K562 (cell line): ENCODE measurements around the gene CFAP206. TPM values are rescaled to one million over a fixed set of nuclear protein-coding genes. Genes with fewer than 3 reads are reported as not detected.

Experiments used
- ARHGAP35 ChIP-seq: fragments of 450-650 bp; IDR thresholded peaks from 2 replicates; pipeline ENCODE4 v1.6.1; 2018; ENCODE audit not compliant: partially characterized antibody
- E2F3 ChIP-seq: fragments of 250-450 bp; sonication (Bioruptor Pico); IDR thresholded peaks from 2 replicates; pipeline ENCODE4 v1.4.0; 2020; ENCODE audit warnings: mild to moderate bottlenecking
- ELF4 ChIP-seq: fragments of 450-650 bp; formaldehyde crosslinking; IDR thresholded peaks from 2 replicates; pipeline ENCODE4 v1.4.0; 2022; ENCODE audit warnings: missing genetic modification characterization
- GABPB2 ChIP-seq: fragments of 250-450 bp; sonication (Bioruptor Pico); conservative IDR thresholded peaks from 2 replicates; pipeline ENCODE4 v1.5.1; 2021; ENCODE audit warnings: mild to moderate bottlenecking
- KAT2B ChIP-seq: IDR thresholded peaks from one replicate; pipeline ENCODE4 v1.6.1; 2012; ENCODE audit warnings: low read depth, mild to moderate bottlenecking, control low read depth, inconsistent platforms, low read length, moderate library complexity
- KDM1A ChIP-seq, 2 experiments: fragments of 450-650 bp; IDR thresholded peaks; 2 replicates each; pipeline ENCODE4 v1.6.1; 2016; ENCODE audit warnings: mild to moderate bottlenecking in 2 of 2
- OTX1 ChIP-seq: fragments of 450-650 bp; formaldehyde crosslinking; IDR thresholded peaks from 2 replicates; pipeline ENCODE4 v1.4.0; 2022; ENCODE audit warnings: mild to moderate bottlenecking
- RBM25 ChIP-seq: fragments of 200-400 bp; formaldehyde crosslinking; IDR thresholded peaks from 2 replicates; pipeline ENCODE4 v1.6.1; 2018; ENCODE audit warnings: low read length, low read depth, moderate library complexity; ENCODE audit not compliant: severe bottlenecking
- SMC3 ChIP-seq: conservative IDR thresholded peaks from 2 replicates; pipeline ENCODE4 v1.6.1; 2011; ENCODE audit warnings: low read depth, low read length, improper control_type of control experiment; ENCODE audit not compliant: insufficient read depth
- TBP ChIP-seq: optimal IDR thresholded peaks from 2 replicates; pipeline ENCODE3; 2011; ENCODE audit warnings: low read depth, low read length, improper control_type of control experiment
- ZBTB17 ChIP-seq: fragments of 450-650 bp; formaldehyde crosslinking; IDR thresholded peaks from 2 replicates; pipeline ENCODE4 v1.4.0; 2020; ENCODE audit warnings: mild to moderate bottlenecking
- ZNF232 ChIP-seq: sonication (generic); formaldehyde crosslinking; IDR thresholded peaks from 2 replicates; pipeline ENCODE4 v1.8.0; 2022; ENCODE audit warnings: mild to moderate bottlenecking, missing genetic modification reagents
- ZNF324 ChIP-seq: fragments of 250-450 bp; sonication (Bioruptor Pico); IDR thresholded peaks from 2 replicates; pipeline ENCODE4 v1.4.0; 2020; ENCODE audit warnings: mild to moderate bottlenecking
- polyA plus RNA-seq, 8 experiments: library from polyadenylated mRNA; depleted of rRNA in 4 of 8; stranded (reverse) in 5 of 8; unstranded in 3 of 8; fragments of >200 nt; fragmentation: Nextera tagmentation in 2 of 8; fragmentation: Illumina TruSeq in 1 of 8; extraction: Ambion mirVana in 2 of 8; extraction: Trizol in 1 of 8; gene quantifications; 2 replicates each; pipeline versions ENCODE4 v1.2.1 to v1.2.3, GENCODE V29; 2011 to 2014; ENCODE audit warnings: inconsistent platforms in 1 of 8, missing spikeins in 1 of 8
- total RNA-seq, 7 experiments: library from RNA; depleted of rRNA in 6 of 7; stranded (reverse); fragments of >200 nt in 6 of 7; fragmentation: Illumina TruSeq in 2 of 7; extraction: Trizol in 2 of 7; gene quantifications; 2 replicates each; pipeline versions ENCODE4 v1.2.1 to v1.2.3, GENCODE V29; 2011 to 2021; ENCODE audit warnings: low replicate concordance in 1 of 7
- TF ChIP-seq, protein P1 (sequence below): sonication (generic); formaldehyde crosslinking; IDR thresholded peaks from 2 replicates; pipeline ENCODE4 v1.8.0; 2022; ENCODE audit warnings: mild to moderate bottlenecking, missing genetic modification reagents
- TF ChIP-seq, protein P2 (sequence below): fragments of 200-600 bp; sonication (generic); IDR thresholded peaks from one replicate; pipeline ENCODE4 v1.6.1; 2012; ENCODE audit warnings: mild to moderate bottlenecking, low read depth, low read length, inconsistent platforms
- TF ChIP-seq, protein P3 (sequence below): fragments of 250-450 bp; sonication (Bioruptor Pico); IDR thresholded peaks from 2 replicates; pipeline ENCODE4 v1.8.0; 2021; ENCODE audit warnings: moderate library complexity, mild to moderate bottlenecking, inconsistent platforms

CFAP206 gene
- total and polyA plus RNA-seq, 9 of the 15 experiments (the other 6 are each of a cell fraction or from before 2014, with no cell fraction given): 0.06 to 0.33 (median 0.18) TPM; not detected in 2

GRCh38 chr6:87436435-87436834, 28.7 kb downstream of the CFAP206 start (continued):
- TF ChIP-seq TBP: no peak
- TF ChIP-seq SMC3: no peak
- TF ChIP-seq RBM25: no peak
- no peak for TF ChIP-seq ELF4 (CRISPR knock-in tag)
- TF ChIP-seq, protein P1, sequence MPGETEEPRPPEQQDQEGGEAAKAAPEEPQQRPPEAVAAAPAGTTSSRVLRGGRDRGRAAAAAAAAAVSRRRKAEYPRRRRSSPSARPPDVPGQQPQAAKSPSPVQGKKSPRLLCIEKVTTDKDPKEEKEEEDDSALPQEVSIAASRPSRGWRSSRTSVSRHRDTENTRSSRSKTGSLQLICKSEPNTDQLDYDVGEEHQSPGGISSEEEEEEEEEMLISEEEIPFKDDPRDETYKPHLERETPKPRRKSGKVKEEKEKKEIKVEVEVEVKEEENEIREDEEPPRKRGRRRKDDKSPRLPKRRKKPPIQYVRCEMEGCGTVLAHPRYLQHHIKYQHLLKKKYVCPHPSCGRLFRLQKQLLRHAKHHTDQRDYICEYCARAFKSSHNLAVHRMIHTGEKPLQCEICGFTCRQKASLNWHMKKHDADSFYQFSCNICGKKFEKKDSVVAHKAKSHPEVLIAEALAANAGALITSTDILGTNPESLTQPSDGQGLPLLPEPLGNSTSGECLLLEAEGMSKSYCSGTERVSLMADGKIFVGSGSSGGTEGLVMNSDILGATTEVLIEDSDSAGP (CRISPR knock-in tag): no peak
- 0 out of 2 replicates have a peak, but pooled peaks have one; percentile 59 for TF ChIP-seq ZNF232 (CRISPR knock-in tag)
- no peak for TF ChIP-seq ARHGAP35
- TF ChIP-seq OTX1 (CRISPR knock-in tag): no peak
- no peak for TF ChIP-seq KDM1A (IDR thresholded peaks at IDR 0.05)
- TF ChIP-seq KAT2B: no peak
- no peak for TF ChIP-seq E2F3 (CRISPR knock-in tag)
- no peak for TF ChIP-seq ZBTB17 (CRISPR knock-in tag)
- no peak for TF ChIP-seq GABPB2
- TF ChIP-seq, protein P2, sequence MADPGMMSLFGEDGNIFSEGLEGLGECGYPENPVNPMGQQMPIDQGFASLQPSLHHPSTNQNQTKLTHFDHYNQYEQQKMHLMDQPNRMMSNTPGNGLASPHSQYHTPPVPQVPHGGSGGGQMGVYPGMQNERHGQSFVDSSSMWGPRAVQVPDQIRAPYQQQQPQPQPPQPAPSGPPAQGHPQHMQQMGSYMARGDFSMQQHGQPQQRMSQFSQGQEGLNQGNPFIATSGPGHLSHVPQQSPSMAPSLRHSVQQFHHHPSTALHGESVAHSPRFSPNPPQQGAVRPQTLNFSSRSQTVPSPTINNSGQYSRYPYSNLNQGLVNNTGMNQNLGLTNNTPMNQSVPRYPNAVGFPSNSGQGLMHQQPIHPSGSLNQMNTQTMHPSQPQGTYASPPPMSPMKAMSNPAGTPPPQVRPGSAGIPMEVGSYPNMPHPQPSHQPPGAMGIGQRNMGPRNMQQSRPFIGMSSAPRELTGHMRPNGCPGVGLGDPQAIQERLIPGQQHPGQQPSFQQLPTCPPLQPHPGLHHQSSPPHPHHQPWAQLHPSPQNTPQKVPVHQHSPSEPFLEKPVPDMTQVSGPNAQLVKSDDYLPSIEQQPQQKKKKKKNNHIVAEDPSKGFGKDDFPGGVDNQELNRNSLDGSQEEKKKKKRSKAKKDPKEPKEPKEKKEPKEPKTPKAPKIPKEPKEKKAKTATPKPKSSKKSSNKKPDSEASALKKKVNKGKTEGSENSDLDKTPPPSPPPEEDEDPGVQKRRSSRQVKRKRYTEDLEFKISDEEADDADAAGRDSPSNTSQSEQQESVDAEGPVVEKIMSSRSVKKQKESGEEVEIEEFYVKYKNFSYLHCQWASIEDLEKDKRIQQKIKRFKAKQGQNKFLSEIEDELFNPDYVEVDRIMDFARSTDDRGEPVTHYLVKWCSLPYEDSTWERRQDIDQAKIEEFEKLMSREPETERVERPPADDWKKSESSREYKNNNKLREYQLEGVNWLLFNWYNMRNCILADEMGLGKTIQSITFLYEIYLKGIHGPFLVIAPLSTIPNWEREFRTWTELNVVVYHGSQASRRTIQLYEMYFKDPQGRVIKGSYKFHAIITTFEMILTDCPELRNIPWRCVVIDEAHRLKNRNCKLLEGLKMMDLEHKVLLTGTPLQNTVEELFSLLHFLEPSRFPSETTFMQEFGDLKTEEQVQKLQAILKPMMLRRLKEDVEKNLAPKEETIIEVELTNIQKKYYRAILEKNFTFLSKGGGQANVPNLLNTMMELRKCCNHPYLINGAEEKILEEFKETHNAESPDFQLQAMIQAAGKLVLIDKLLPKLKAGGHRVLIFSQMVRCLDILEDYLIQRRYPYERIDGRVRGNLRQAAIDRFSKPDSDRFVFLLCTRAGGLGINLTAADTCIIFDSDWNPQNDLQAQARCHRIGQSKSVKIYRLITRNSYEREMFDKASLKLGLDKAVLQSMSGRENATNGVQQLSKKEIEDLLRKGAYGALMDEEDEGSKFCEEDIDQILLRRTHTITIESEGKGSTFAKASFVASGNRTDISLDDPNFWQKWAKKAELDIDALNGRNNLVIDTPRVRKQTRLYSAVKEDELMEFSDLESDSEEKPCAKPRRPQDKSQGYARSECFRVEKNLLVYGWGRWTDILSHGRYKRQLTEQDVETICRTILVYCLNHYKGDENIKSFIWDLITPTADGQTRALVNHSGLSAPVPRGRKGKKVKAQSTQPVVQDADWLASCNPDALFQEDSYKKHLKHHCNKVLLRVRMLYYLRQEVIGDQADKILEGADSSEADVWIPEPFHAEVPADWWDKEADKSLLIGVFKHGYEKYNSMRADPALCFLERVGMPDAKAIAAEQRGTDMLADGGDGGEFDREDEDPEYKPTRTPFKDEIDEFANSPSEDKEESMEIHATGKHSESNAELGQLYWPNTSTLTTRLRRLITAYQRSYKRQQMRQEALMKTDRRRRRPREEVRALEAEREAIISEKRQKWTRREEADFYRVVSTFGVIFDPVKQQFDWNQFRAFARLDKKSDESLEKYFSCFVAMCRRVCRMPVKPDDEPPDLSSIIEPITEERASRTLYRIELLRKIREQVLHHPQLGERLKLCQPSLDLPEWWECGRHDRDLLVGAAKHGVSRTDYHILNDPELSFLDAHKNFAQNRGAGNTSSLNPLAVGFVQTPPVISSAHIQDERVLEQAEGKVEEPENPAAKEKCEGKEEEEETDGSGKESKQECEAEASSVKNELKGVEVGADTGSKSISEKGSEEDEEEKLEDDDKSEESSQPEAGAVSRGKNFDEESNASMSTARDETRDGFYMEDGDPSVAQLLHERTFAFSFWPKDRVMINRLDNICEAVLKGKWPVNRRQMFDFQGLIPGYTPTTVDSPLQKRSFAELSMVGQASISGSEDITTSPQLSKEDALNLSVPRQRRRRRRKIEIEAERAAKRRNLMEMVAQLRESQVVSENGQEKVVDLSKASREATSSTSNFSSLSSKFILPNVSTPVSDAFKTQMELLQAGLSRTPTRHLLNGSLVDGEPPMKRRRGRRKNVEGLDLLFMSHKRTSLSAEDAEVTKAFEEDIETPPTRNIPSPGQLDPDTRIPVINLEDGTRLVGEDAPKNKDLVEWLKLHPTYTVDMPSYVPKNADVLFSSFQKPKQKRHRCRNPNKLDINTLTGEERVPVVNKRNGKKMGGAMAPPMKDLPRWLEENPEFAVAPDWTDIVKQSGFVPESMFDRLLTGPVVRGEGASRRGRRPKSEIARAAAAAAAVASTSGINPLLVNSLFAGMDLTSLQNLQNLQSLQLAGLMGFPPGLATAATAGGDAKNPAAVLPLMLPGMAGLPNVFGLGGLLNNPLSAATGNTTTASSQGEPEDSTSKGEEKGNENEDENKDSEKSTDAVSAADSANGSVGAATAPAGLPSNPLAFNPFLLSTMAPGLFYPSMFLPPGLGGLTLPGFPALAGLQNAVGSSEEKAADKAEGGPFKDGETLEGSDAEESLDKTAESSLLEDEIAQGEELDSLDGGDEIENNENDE: no peak
- TF ChIP-seq, protein P3, sequence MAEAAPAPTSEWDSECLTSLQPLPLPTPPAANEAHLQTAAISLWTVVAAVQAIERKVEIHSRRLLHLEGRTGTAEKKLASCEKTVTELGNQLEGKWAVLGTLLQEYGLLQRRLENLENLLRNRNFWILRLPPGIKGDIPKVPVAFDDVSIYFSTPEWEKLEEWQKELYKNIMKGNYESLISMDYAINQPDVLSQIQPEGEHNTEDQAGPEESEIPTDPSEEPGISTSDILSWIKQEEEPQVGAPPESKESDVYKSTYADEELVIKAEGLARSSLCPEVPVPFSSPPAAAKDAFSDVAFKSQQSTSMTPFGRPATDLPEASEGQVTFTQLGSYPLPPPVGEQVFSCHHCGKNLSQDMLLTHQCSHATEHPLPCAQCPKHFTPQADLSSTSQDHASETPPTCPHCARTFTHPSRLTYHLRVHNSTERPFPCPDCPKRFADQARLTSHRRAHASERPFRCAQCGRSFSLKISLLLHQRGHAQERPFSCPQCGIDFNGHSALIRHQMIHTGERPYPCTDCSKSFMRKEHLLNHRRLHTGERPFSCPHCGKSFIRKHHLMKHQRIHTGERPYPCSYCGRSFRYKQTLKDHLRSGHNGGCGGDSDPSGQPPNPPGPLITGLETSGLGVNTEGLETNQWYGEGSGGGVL (CRISPR knock-in tag): no peak
- TF ChIP-seq ZNF324 (CRISPR knock-in tag): no peak
